HG03565 (cell line): ENCODE results near the gene ARMC9.

Experiments used
- ATAC-seq: cut with Tn5 transposase; IDR thresholded peaks from one replicate; pipeline ENCODE4 v1.9.1; 2021; ENCODE audit warnings: mild to moderate bottlenecking, moderate library complexity; ENCODE audit not compliant: unreplicated experiment

Gene ARMC9

DNA sequence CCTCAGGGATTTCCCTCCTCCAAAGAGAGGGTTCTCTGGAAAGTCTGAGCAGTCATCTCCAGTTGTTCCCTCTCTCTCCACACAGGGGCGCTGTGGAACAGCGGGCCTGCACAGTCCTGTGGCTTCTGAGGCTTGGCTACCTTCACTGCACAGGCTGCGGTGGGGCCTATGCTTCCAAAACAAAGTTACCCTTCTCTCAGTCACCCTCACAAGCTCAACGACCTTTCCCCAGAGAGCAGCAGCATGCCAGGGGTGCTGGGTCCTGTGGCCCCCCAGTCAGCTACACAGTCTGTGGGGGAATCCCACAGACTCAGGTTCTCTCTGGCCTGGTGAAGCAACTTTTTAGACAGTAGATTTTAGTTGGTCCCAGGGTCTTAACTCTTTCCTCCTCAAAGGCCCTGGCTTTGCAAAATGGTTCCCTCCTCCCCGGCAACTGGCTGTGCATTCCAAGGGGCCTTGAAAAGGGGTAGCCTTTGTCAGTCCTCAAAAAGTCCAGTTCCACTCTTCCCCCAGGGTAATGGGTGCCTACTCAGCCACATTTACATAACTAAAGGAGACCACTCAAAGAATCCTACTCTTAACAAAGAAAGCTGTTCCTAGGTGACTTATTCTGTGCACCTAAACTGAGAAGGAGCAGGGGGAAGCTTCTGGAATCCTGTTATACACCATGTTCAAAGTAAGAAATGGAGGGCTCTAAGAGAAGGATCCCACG lies 212.0 kb downstream of the ARMC9 start:
- ATAC-seq: no peak

DNA sequence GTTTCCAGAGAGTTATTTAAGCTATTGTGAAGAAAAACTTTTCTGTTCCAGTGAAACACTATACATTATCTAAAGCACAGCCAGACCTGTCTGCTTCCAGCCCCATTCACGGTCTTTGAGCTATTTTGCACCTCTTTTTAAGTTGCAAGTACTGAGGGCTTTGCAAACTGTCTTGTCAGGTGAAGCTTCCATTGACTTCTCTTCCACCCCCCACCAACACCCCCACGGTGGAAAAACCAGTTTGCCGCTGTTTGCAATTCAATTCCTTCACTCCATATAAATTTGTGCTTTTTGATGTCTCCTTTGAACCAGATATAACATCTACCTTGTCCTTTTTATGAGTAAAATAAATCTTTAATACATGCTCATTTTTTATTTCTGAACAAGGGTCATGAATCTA lies 212.8 kb downstream of the ARMC9 start:
- ATAC-seq: no peak

DNA sequence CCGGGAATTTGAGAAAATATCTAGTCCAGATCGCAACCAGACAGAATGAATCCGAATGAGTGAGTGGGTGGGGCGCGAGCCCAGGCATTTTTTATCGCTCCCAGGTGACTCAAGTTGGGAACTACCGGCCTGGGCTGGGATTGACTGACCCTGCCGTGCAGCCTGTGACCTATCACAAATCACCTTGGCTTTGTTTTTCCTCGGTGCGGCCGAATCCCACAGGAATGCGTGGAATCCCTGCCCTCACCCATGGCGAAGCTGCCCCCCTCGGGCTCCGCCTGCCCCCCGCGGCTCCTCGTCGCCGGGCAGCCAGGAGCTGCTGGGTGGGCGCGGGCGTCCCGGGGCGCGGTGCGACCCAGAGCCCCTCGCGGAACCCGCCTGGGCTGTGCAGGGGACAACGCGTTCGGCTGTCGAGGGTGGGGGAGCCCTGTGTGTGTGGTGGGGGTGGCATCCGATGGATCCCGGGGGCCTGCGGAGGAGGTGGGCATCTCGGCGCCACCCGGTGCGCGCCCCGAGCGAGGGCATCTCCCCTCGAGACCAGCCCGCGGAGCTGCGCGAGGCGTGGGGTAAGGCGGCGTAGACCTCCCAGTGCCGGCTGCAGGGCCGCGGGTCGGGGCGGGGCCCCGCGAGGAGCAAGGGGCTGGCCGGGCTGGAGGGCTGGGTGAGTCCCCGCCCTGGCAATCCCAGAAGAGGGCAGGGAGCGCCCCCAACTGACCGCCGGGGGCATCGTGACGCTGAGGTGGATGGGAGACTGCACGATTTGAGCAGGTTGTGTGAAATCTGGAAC lies 213.6 kb downstream of the ARMC9 start:
- ATAC-seq: peak; percentile 86

DNA sequence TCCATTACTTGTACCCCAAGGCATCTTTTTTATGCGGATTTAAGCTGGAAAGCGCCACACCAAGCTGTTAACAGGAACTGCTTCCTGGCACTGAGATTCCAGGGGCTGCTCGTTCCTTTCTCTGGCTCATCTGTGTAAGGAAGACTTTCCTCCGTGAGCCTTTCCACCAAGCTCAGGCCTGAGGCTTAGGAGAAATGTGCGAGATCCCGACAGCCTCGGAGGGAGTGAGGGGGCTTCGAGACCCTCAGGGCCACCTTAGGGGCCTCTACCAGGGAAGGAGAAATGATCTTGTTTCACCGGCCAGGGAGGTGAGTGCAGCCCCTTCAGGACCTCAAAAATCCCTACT lies 214.2 kb downstream of the ARMC9 start:
- ATAC-seq: no peak

DNA sequence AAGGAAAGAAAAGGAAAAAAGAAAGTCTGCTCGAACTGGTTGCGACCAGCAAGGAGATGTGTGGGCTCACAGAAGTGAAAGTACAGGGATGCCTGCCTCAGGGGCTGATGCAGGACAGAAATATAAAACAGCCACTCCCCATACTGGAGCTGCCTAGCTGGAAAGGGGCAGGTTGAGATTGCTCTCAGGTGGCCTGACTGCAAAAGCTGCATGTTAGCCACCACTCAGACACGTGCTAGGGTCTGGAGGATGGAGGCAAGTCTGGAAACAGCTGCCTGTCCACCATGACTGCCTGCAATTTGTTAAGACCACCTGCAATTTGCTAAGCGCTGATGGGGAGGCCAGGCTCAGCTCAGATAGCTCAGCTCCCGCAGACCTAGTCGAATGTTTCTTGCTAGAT lies 215.0 kb downstream of the ARMC9 start:
- no peak for ATAC-seq

DNA sequence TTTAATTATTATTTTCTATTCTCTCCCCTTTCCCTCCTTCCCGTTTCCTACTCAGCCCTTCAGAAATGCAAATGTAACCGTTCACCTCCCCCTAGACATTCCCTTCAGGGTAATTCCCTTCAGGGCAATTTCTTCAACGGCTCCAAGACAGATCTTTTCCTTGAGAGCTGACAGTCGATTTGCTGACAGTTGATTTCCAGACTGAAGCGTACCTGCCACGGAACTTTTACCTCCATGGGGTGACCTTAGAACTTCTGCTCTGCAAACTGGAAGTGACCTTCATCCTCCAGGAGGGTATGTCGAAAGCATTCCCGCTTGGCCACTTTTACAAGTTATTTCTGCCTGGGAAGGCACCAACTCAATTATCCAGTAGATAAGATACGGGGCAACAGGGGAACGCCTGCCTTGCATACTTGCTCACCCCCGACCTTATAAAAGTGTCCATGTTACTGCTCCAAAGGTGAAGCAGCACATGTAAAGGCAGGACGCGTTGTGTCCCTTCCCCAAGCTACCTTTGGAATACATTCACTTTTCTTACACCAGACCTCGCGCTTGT lies 215.6 kb downstream of the ARMC9 start:
- ATAC-seq: no peak

DNA sequence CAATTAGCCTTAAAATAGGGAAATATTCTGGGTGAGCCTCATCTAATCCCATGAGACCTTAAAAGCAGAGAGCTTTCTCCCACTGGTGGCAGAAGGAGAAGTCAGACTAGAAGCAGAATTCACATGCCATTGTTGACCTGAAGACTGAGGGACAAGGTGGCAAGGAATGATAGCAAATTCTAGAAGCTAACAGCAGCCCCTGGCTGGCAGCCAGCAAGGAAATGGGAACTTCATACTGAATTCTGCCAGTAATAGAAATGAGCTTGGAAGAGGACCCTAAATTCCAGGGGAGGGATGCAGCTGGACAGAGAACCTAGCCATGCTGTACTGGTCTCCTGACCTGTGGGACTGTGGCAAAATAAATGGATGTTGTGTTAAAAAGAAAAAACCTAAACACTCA lies 216.6 kb downstream of the ARMC9 start:
- ATAC-seq: no peak

DNA sequence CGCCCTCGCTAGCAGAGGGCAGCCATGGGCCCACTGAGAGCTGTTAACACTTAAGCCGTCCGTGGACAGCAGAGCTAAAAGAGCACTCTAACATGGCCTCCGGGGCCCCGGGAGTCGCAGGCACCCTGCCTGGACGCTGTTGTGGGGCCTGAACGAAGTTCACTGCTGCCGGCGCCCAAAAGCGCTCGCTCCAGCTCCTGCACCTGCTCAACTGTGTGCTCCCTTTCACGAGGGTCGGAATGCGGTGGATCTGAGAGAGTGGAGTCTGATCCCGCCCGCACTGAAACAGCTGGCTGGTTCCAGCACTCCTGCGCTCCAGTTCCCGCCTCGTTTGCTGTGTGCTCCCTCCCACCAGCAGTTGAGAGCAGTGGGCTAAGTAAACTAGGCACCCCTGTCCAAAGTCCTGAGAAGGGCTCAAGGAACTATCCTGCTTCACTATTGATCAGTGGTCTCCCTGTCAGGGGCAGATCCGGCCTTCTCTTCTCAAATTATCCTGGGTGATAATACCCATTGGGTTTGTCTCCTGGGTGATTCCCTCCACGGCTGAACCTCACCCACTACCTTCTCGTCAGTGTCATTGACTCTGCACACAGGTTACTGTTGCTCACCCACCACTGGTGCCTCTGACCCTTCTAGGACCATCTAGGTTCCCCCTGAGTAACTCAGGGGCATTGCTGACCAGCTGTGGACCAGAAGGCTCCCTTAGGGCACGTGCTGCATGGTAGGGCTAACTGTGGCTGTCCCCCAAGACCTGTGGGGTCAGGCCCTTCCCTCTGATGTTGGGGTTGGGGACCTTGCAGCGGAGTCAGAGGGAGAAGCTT lies 220.6 kb downstream of the ARMC9 start:
- ATAC-seq: no peak

DNA sequence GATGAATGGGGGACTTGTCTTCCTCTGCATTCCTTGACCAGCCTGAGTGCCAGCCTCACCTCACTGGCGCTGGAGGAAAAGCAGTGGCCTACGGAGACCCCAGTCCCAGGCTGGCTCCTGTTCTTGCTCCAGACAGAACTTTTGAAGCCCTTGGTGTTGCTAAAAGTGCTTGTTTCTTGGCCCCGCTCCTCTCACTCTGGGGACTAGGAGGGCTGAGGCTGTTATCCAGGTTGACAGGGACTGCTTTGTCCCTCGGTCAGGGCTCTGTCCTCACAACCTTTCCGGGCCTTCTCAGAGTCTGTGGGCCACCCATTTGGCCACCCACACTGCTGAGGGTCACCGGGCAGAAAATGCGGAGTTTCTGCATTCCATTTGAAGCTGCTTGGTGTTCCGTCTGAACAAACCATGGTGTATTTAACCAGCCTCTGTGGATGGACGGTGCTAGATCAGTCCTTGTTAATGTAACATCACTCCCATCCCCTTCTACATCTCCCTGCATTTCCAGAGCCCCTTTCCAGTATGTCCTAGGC lies 222.7 kb downstream of the ARMC9 start:
- ATAC-seq: no peak

DNA sequence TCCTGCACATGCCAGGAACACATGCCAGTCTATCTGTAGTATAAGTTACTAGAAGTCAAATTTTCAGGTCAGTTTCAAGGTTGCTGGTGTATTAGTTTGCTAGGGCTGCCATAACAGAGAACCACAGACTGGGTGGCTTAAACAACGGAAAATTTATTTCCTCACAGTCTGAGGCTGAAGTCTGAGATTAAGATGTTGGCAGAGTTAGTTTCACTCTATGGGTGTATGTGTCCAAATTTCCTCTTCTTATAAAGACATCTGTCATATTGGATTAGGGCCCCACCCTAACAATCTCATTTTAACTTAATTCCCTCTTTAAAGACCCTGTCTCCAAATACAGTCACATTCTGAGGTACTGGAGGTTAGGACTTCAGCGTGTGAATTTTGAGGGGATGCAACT lies 223.6 kb downstream of the ARMC9 start:
- ATAC-seq: no peak

DNA sequence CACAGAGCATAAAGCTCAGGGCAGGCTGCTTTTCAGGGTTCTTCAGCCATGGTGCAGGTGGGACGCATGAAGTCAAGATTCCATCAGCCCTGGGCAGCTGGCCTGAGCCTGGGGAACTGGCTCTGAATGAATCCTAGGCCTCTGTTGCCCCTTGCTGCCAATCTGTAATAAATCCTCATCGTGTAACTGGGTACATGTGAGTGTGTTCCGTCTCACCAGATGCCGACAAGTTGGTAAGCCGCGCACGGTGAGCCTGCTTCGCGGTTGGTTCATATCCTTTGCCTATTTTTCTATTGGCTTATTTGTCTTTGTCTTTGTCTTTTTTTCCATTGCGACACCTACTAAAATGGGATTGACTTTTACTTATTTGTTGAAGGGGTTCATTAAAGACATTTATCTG lies 224.7 kb downstream of the ARMC9 start:
- ATAC-seq: no peak
